Liver (tissue), 9 donors: ENCODE results near the gene TSPAN31. TPM values are rescaled to one million over a fixed set of nuclear protein-coding genes. Genes with fewer than 3 reads are reported as not detected.

ENCODE experiments used
- DNase-seq: peaks from one replicate; pipeline ENCODE4 v3.0.0-alpha.2; 2017; ENCODE audit warnings: low spot score
- H3K27ac ChIP-seq, 2 donors: one replicate each; pipeline ENCODE4 v1.7.0; 2013; ENCODE audit warnings: inconsistent platforms in 2 of 2, low read length in 2 of 2, control low read depth in 1 of 2, low read depth in 1 of 2, mild to moderate bottlenecking in 1 of 2
- H3K27me3 ChIP-seq, 4 donors: one replicate each; pipeline versions ENCODE4 v1.6.1 to v1.7.0; 2013; ENCODE audit warnings: low read length in 3 of 4, inconsistent platforms in 1 of 4, mild to moderate bottlenecking in 1 of 4, moderate library complexity in 1 of 4; ENCODE audit not compliant: control insufficient read depth in 4 of 4, insufficient read depth in 4 of 4
- H3K36me3 ChIP-seq, 4 donors: one replicate each; pipeline versions ENCODE4 v1.6.1 to v1.7.0; 2013; ENCODE audit warnings: low read length in 3 of 4, mild to moderate bottlenecking in 3 of 4, low read depth in 1 of 4, moderate library complexity in 1 of 4; ENCODE audit not compliant: control insufficient read depth in 4 of 4, insufficient read depth in 3 of 4
- H3K4me1 ChIP-seq, 4 donors: one replicate each; pipeline versions ENCODE4 v1.6.1 to v1.7.0; 2013; ENCODE audit warnings: low read length in 3 of 4, mild to moderate bottlenecking in 3 of 4, moderate library complexity in 1 of 4; ENCODE audit not compliant: control insufficient read depth in 4 of 4, insufficient read depth in 4 of 4
- H3K4me3 ChIP-seq, 3 donors: one replicate each; pipeline versions ENCODE4 v1.6.1 to v1.7.0; 2013; ENCODE audit warnings: low read length in 3 of 3, control low read depth in 1 of 3, low read depth in 1 of 3, mild to moderate bottlenecking in 1 of 3
- H3K9ac ChIP-seq, 2 donors: one replicate each; pipeline ENCODE4 v1.7.0; 2013; ENCODE audit warnings: low read length in 2 of 2, mild to moderate bottlenecking in 2 of 2, moderate library complexity in 2 of 2, control low read depth in 1 of 2, low read depth in 1 of 2
- H3K9me3 ChIP-seq, 4 donors: one replicate each; pipeline versions ENCODE4 v1.6.1 to v1.7.0; 2013; ENCODE audit warnings: low read length in 3 of 4; ENCODE audit not compliant: control insufficient read depth in 4 of 4
- EGR1 ChIP-seq, 2 donors: IDR thresholded peaks; 2 replicates each; pipeline ENCODE4 v1.6.1; 2016 to 2018; ENCODE audit warnings: antibody characterized with exemption in 2 of 2, low read depth in 2 of 2
- FOXA1 ChIP-seq: IDR thresholded peaks from 2 replicates; pipeline ENCODE4 v1.6.1; 2016; ENCODE audit warnings: antibody characterized with exemption
- FOXA2 ChIP-seq: IDR thresholded peaks from 2 replicates; pipeline ENCODE4 v1.6.1; 2016; ENCODE audit warnings: antibody characterized with exemption
- GABPA ChIP-seq, 2 donors: IDR thresholded peaks in 1 of 2; conservative IDR thresholded peaks in 1 of 2; 2 replicates each; pipeline ENCODE4 v1.6.1; 2016; ENCODE audit warnings: antibody characterized with exemption in 2 of 2, mild to moderate bottlenecking in 1 of 2, moderate library complexity in 1 of 2
- HNF4A ChIP-seq, 2 donors: conservative IDR thresholded peaks; 2 replicates each; pipeline ENCODE4 v1.6.1; 2016; ENCODE audit warnings: antibody characterized with exemption in 2 of 2, mild to moderate bottlenecking in 2 of 2
- HNF4G ChIP-seq: IDR thresholded peaks from 2 replicates; pipeline ENCODE4 v1.6.1; 2016; ENCODE audit warnings: antibody characterized with exemption
- JUND ChIP-seq, 2 donors: IDR thresholded peaks; 2 replicates each; pipeline ENCODE4 v1.6.1; 2016; ENCODE audit warnings: antibody characterized with exemption in 2 of 2
- NR2F2 ChIP-seq: IDR thresholded peaks from 2 replicates; pipeline ENCODE4 v1.6.1; 2016; ENCODE audit warnings: antibody characterized with exemption
- RAD21 ChIP-seq, 2 donors: IDR thresholded peaks; 2 replicates each; pipeline ENCODE4 v1.6.1; 2016; ENCODE audit warnings: antibody characterized with exemption in 2 of 2, mild to moderate bottlenecking in 2 of 2
- RXRA ChIP-seq, 2 donors: IDR thresholded peaks; 2 replicates each; pipeline ENCODE4 v1.6.1; 2017 to 2018; ENCODE audit warnings: antibody characterized with exemption in 2 of 2, mild to moderate bottlenecking in 1 of 2
- SP1 ChIP-seq: IDR thresholded peaks from 2 replicates; pipeline ENCODE4 v1.6.1; 2018; ENCODE audit warnings: antibody characterized with exemption, mild to moderate bottlenecking
- TAF1 ChIP-seq: conservative IDR thresholded peaks from 2 replicates; pipeline ENCODE4 v1.6.1; 2016; ENCODE audit warnings: antibody characterized with exemption, mild to moderate bottlenecking
- YY1 ChIP-seq: IDR thresholded peaks from 2 replicates; pipeline ENCODE4 v1.6.1; 2016; ENCODE audit warnings: antibody characterized with exemption, mild to moderate bottlenecking
- WGBS: extraction: QIAGEN DNeasy Blood & Tissue Kit; methylation state at CpG from one replicate; pipeline ENCODE4 v1.1.7; 2013; 5-methylcytosine and 5-hydroxymethylcytosine counted together
- polyA plus RNA-seq, 2 donors: library from polyadenylated mRNA; stranded (reverse) in 1 of 2; unstranded in 1 of 2; fragments of 200-250 nt in 1 of 2; fragments of >200 nt in 1 of 2; fragmentation: Nextera tagmentation in 1 of 2; extraction: Ambion mirVana in 1 of 2; gene quantifications; one replicate each; pipeline versions ENCODE4 v1.2.1 to v1.2.3, GENCODE V29; 2013 to 2015
- total RNA-seq, 2 donors: library from RNA; depleted of rRNA; stranded (reverse); fragments of >200 nt; gene quantifications; one replicate each; pipeline ENCODE4 v1.2.3, GENCODE V29; 2014
- TF ChIP-seq, protein P1 (sequence below): IDR thresholded peaks from 2 replicates; pipeline ENCODE4 v1.6.1; 2016; ENCODE audit warnings: antibody characterized with exemption
- TF ChIP-seq, protein P2 (sequence below): fragments of 150-350 bp; IDR thresholded peaks from 2 replicates; pipeline ENCODE4 v1.5.1; 2017; ENCODE audit warnings: improper control_type of control experiment, low read depth, low read length; ENCODE audit not compliant: missing input control
- TF ChIP-seq, protein P3 (sequence below): IDR thresholded peaks from 2 replicates; pipeline ENCODE4 v1.6.1; 2016; ENCODE audit warnings: antibody characterized with exemption
- TF ChIP-seq, protein P4 (sequence below): IDR thresholded peaks from 2 replicates; pipeline ENCODE4 v1.6.1; 2016; ENCODE audit warnings: antibody characterized with exemption
- TF ChIP-seq, protein P5 (sequence below): IDR thresholded peaks from 2 replicates; pipeline ENCODE4 v1.6.1; 2016; ENCODE audit warnings: antibody characterized with exemption, mild to moderate bottlenecking
- donor health status: healthy.
- donor health status: healthy.
- donor health status: healthy.
- donor health status: healthy.
- donor health status: healthy.

TSPAN31 gene
- total and polyA plus RNA-seq, 4 donors, result 16.9 to 39.4 (median 24.6) TPM

DNA sequence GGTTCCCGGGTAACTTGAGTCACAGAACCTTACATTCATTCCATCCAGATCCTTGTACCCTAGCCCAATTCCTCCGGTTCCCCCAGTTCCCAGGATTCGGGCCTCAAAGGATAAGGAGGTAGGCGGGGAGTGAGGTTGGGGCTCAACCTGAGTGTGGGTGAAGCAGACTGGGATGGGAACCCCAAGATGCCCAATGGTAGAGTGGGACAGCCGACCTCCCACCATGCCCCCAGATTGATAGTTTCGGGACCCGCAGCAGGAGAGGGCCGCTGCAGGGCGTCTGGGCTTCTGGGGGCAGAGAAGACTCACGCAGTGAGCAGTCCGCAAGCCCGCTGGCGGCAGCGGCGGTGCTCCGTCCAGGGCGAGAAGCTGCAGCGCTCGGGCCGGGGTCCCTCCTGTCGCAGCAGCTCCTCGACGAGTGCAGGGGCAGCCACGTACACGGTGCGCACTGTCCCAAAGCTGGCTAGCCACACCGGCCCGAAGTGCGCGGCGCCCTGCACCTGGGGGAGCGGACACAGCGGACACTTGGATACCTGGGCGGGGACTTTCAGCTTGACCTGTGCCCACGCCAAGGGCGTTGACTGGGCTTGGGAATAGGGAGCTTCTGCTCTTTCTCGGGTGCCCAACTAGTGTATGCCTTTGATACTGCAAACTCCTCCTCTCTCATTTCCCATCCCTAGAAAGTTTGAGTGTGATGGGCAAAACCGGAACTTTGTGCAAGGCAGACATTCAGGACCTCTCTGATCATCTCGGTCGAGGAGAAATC, 21.0 kb downstream of the TSPAN31 start:
- WGBS, result 5% methylated on average over 40 of the region's 40 CpGs
- DNase-seq, result no peak
- Histone ChIP-seq H3K27me3 (peaks cover 0 to 14% (median 6%) of the 10 kb centered on the region in 4 donors), H3K9ac (no peak overlapping the region), H3K4me1 (peaks cover 6 to 30% (median 21%) of the 10 kb centered on the region in 4 donors), H3K36me3 (peaks cover 8 to 19% (median 13%) of the 10 kb centered on the region in 4 donors), H3K9me3 (no peaks in the 10 kb centered on the region), H3K27ac (no peak overlapping the region), H3K4me3 (peak overlapping the region in 1 of 3 donors; percentile 42)
- TF ChIP-seq NR2F2 (no peak), JUND (IDR thresholded peaks at IDR 0.05) (no peak), FOXA2 (no peak), SP1 (no peak), GABPA (IDR thresholded peaks at IDR 0.05 in 1 of 2, conservative IDR thresholded peaks at IDR 0.05 in 1 of 2) (no peak), HNF4G (no peak), TAF1 (no peak), FOXA1 (no peak), EGR1 (IDR thresholded peaks at IDR 0.05; ENCODE audit: low read depth in 2 of 2) (no peak), RAD21 (IDR thresholded peaks at IDR 0.05) (no peak), RXRA (IDR thresholded peaks at IDR 0.05) (no peak), YY1 (no peak), HNF4A (conservative IDR thresholded peaks at IDR 0.05) (no peak)
- TF ChIP-seq, protein P1, sequence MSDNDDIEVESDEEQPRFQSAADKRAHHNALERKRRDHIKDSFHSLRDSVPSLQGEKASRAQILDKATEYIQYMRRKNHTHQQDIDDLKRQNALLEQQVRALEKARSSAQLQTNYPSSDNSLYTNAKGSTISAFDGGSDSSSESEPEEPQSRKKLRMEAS, result no peak
- TF ChIP-seq, protein P2, sequence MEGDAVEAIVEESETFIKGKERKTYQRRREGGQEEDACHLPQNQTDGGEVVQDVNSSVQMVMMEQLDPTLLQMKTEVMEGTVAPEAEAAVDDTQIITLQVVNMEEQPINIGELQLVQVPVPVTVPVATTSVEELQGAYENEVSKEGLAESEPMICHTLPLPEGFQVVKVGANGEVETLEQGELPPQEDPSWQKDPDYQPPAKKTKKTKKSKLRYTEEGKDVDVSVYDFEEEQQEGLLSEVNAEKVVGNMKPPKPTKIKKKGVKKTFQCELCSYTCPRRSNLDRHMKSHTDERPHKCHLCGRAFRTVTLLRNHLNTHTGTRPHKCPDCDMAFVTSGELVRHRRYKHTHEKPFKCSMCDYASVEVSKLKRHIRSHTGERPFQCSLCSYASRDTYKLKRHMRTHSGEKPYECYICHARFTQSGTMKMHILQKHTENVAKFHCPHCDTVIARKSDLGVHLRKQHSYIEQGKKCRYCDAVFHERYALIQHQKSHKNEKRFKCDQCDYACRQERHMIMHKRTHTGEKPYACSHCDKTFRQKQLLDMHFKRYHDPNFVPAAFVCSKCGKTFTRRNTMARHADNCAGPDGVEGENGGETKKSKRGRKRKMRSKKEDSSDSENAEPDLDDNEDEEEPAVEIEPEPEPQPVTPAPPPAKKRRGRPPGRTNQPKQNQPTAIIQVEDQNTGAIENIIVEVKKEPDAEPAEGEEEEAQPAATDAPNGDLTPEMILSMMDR, result no peak
- TF ChIP-seq, protein P3, sequence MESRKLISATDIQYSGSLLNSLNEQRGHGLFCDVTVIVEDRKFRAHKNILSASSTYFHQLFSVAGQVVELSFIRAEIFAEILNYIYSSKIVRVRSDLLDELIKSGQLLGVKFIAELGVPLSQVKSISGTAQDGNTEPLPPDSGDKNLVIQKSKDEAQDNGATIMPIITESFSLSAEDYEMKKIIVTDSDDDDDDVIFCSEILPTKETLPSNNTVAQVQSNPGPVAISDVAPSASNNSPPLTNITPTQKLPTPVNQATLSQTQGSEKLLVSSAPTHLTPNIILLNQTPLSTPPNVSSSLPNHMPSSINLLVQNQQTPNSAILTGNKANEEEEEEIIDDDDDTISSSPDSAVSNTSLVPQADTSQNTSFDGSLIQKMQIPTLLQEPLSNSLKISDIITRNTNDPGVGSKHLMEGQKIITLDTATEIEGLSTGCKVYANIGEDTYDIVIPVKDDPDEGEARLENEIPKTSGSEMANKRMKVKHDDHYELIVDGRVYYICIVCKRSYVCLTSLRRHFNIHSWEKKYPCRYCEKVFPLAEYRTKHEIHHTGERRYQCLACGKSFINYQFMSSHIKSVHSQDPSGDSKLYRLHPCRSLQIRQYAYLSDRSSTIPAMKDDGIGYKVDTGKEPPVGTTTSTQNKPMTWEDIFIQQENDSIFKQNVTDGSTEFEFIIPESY, result no peak
- TF ChIP-seq, protein P4, sequence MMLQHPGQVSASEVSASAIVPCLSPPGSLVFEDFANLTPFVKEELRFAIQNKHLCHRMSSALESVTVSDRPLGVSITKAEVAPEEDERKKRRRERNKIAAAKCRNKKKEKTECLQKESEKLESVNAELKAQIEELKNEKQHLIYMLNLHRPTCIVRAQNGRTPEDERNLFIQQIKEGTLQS, result no peak
- TF ChIP-seq, protein P5, sequence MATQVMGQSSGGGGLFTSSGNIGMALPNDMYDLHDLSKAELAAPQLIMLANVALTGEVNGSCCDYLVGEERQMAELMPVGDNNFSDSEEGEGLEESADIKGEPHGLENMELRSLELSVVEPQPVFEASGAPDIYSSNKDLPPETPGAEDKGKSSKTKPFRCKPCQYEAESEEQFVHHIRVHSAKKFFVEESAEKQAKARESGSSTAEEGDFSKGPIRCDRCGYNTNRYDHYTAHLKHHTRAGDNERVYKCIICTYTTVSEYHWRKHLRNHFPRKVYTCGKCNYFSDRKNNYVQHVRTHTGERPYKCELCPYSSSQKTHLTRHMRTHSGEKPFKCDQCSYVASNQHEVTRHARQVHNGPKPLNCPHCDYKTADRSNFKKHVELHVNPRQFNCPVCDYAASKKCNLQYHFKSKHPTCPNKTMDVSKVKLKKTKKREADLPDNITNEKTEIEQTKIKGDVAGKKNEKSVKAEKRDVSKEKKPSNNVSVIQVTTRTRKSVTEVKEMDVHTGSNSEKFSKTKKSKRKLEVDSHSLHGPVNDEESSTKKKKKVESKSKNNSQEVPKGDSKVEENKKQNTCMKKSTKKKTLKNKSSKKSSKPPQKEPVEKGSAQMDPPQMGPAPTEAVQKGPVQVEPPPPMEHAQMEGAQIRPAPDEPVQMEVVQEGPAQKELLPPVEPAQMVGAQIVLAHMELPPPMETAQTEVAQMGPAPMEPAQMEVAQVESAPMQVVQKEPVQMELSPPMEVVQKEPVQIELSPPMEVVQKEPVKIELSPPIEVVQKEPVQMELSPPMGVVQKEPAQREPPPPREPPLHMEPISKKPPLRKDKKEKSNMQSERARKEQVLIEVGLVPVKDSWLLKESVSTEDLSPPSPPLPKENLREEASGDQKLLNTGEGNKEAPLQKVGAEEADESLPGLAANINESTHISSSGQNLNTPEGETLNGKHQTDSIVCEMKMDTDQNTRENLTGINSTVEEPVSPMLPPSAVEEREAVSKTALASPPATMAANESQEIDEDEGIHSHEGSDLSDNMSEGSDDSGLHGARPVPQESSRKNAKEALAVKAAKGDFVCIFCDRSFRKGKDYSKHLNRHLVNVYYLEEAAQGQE, result no peak
